Effector memory CD8-positive, alpha-beta T cell (primary cell): Measurements from ENCODE around the gene EIF4G2.

Experiments used
- ATAC-seq: fragments of 150-1000 bp; cut with Tn5 transposase; replicated peaks from 2 replicates; pipeline ENCODE4 v1.10.0; 2021; ENCODE audit warnings: mild to moderate bottlenecking, moderate library complexity
- DNase-seq, 3 experiments: peaks; one replicate each; pipeline ENCODE4 v3.0.0; 2021
- H3K27ac Mint-ChIP-seq, 2 donors: one replicate each; pipeline ENCODE4 v1.8.0; 2022; ENCODE audit warnings: mild to moderate bottlenecking in 2 of 2, mixed read lengths in 2 of 2, moderate library complexity in 2 of 2
- H3K27me3 Mint-ChIP-seq, 2 donors: one replicate each; pipeline ENCODE4 v1.8.0; 2022; ENCODE audit warnings: mixed read lengths in 2 of 2
- H3K36me3 Mint-ChIP-seq: one replicate; pipeline ENCODE4 v1.8.0; 2022; ENCODE audit warnings: mild to moderate bottlenecking, moderate library complexity, mixed read lengths; ENCODE audit not compliant: insufficient read depth
- H3K4me1 Mint-ChIP-seq, 2 donors: one replicate each; pipeline ENCODE4 v1.8.0; 2022; ENCODE audit warnings: low read depth in 2 of 2, mixed read lengths in 2 of 2
- H3K4me3 Mint-ChIP-seq, 2 donors: one replicate each; pipeline ENCODE4 v1.8.0; 2022; ENCODE audit warnings: mild to moderate bottlenecking in 2 of 2, mixed read lengths in 2 of 2, moderate library complexity in 2 of 2
- H3K9me3 Mint-ChIP-seq, 2 donors: one replicate each; pipeline ENCODE4 v1.8.0; 2022; ENCODE audit warnings: mixed read lengths in 2 of 2

Gene EIF4G2

GRCh38 chr11:10752061-10752460 lies 56.7 kb downstream of the EIF4G2 start:
- Mint-ChIP-seq H3K27ac (peak overlapping the region; percentile 93), H3K4me1 (peaks cover 8 to 11% of the 10 kb centered on the region in 2 donors), H3K36me3 (peaks cover 32% of the 10 kb centered on the region), H3K9me3 (no peaks in the 10 kb centered on the region), H3K4me3 (peak overlapping the region; percentile 90 to 95), H3K27me3 (no peaks in the 10 kb centered on the region)
- no peak for DNase-seq
- no peak for ATAC-seq

GRCh38 chr11:10751581-10751940 lies 57.2 kb downstream of the EIF4G2 start:
- ATAC-seq = peak; percentile 11
- DNase-seq = no peak
- no peaks in the 10 kb centered on the region for H3K27me3 Mint-ChIP-seq
- H3K4me1 Mint-ChIP-seq = peaks cover 8 to 11% of the 10 kb centered on the region in 2 donors
- H3K36me3 Mint-ChIP-seq = peaks cover 32% of the 10 kb centered on the region
- no peaks in the 10 kb centered on the region for H3K9me3 Mint-ChIP-seq
- peak overlapping the region; percentile 93 for H3K27ac Mint-ChIP-seq
- peak overlapping the region; percentile 90 to 95 for H3K4me3 Mint-ChIP-seq

GRCh38 chr11:10750838-10751580 lies 57.7 kb downstream of the EIF4G2 start, which contains the start of gene CTR9:
CTR9 (plus strand) TSS chr11:10751246; CDS start chr11:10751413, 167 bp downstream.
- H3K4me3 Mint-ChIP-seq = peak within 1 kb of the TSS; percentile 90 to 95
- H3K9me3 Mint-ChIP-seq = no peaks in the 10 kb centered on the region
- peak; percentile 88 to 89 (median 88) for DNase-seq
- peaks cover 8 to 11% of the 10 kb centered on the region in 2 donors for H3K4me1 Mint-ChIP-seq
- no peaks in the 10 kb centered on the region for H3K27me3 Mint-ChIP-seq
- peak within 1 kb of the TSS; percentile 93 for H3K27ac Mint-ChIP-seq
- peaks cover 32% of the 10 kb centered on the region for H3K36me3 Mint-ChIP-seq
- ATAC-seq = peak; percentile 93

GRCh38 chr11:10749476-10749875 lies 59.2 kb downstream of the EIF4G2 start:
- Mint-ChIP-seq H3K4me1 (peaks cover 13 to 14% of the 10 kb centered on the region in 2 donors), H3K9me3 (no peaks in the 10 kb centered on the region), H3K4me3 (no peak overlapping the region), H3K27me3 (no peaks in the 10 kb centered on the region), H3K36me3 (peaks cover 18% of the 10 kb centered on the region), H3K27ac (no peak overlapping the region)
- DNase-seq = no peak
- no peak for ATAC-seq

- Mint-ChIP-seq H3K27me3 (no peaks in the 10 kb centered on the region), H3K4me1 (peaks cover 28 to 29% of the 10 kb centered on the region in 2 donors), H3K4me3 (no peak overlapping the region), H3K36me3 (peaks cover 15% of the 10 kb centered on the region), H3K9me3 (no peaks in the 10 kb centered on the region), H3K27ac (no peak overlapping the region)
- DNase-seq (no peak), ATAC-seq (no peak)
These were observed 61.0 kb downstream of the EIF4G2 start for GRCh38 chr11:10747733-10748132.
